Natural killer cell (primary cell): Measurements from ENCODE around the gene PARL. TPM values are rescaled to one million over a fixed set of nuclear protein-coding genes. Genes with fewer than 3 reads are reported as not detected.

Experiments
- ATAC-seq, 3 donors: fragments of 150-1000 bp in 2 of 3; fragments of 200-7000 bp in 1 of 3; cut with Tn5 transposase; 1 replicate in 1 of 3; 2 replicates in 2 of 3; pipeline ENCODE4 v1.10.0; 2021; ENCODE audit warnings: mild to moderate bottlenecking in 2 of 3, moderate library complexity in 2 of 3
- DNase-seq, 2 donors: peaks; one replicate each; pipeline versions ENCODE4 v3.0.0 to v3.0.0-alpha.2; 2013 to 2021; ENCODE audit warnings: mixed read lengths in 1 of 2
- H3K27ac ChIP-seq: one replicate; pipeline ENCODE4 v1.5.1; 2013; ENCODE audit warnings: mild to moderate bottlenecking, low read length
- H3K27me3 ChIP-seq: one replicate; pipeline ENCODE4 v1.6.1; 2013; ENCODE audit warnings: low read length; ENCODE audit not compliant: control insufficient read depth, insufficient read depth
- H3K36me3 ChIP-seq: one replicate; pipeline ENCODE4 v1.6.1; 2013; ENCODE audit warnings: low read length; ENCODE audit not compliant: control insufficient read depth, insufficient read depth
- H3K4me1 ChIP-seq: one replicate; pipeline ENCODE4 v1.6.1; 2013; ENCODE audit warnings: low read length; ENCODE audit not compliant: control insufficient read depth, insufficient read depth
- H3K4me3 ChIP-seq: one replicate; pipeline ENCODE4 v1.5.1; 2013; ENCODE audit warnings: low read length
- H3K9me3 ChIP-seq: one replicate; pipeline ENCODE4 v1.6.1; 2013; ENCODE audit warnings: low read length; ENCODE audit not compliant: control insufficient read depth, insufficient read depth
- H3K27ac Mint-ChIP-seq, 2 donors: one replicate each; pipeline ENCODE4 v1.8.0; 2022; ENCODE audit warnings: mild to moderate bottlenecking in 2 of 2, mixed read lengths in 2 of 2, moderate library complexity in 1 of 2
- H3K27me3 Mint-ChIP-seq, 2 donors: one replicate each; pipeline ENCODE4 v1.8.0; 2022; ENCODE audit warnings: low read depth in 2 of 2, mixed read lengths in 2 of 2
- H3K36me3 Mint-ChIP-seq: one replicate; pipeline ENCODE4 v1.8.0; 2022; ENCODE audit warnings: mixed read lengths
- H3K4me1 Mint-ChIP-seq, 2 donors: one replicate each; pipeline ENCODE4 v1.8.0; 2022; ENCODE audit warnings: mixed read lengths in 2 of 2
- H3K4me3 Mint-ChIP-seq: one replicate; pipeline ENCODE4 v1.8.0; 2022; ENCODE audit warnings: mild to moderate bottlenecking, moderate library complexity, mixed read lengths
- H3K9me3 Mint-ChIP-seq, 2 donors: one replicate each; pipeline ENCODE4 v1.8.0; 2022; ENCODE audit warnings: mixed read lengths in 2 of 2
- CTCF ChIP-seq: fragments of 200-600 bp; IDR thresholded peaks from one replicate; pipeline ENCODE4 v1.8.0; 2022; ENCODE audit warnings: antibody characterized with exemption
- WGBS: methylation state at CpG from one replicate; pipeline ENCODE4 v1.1.7; 2013; ENCODE audit warnings: missing lambda C conversion rate; ENCODE audit not compliant: insufficient coverage; 5-methylcytosine and 5-hydroxymethylcytosine counted together
- intact Hi-C: fragments of 100-400 bp; cut with micrococcal nuclease; formaldehyde crosslinking; loops from one replicate; pipeline ENCODE4 v1.14.2; 2022
- total RNA-seq, 4 donors: library from RNA; stranded (reverse); fragments of 120-200 nt in 1 of 4; gene quantifications; one replicate each; pipeline versions ENCODE4 v1.2.3 to v1.2.4, GENCODE V29; 2013 to 2022

The PARL gene
- total RNA-seq, 3 donors from 2014 or later (not counting 1 experiment from before 2014, with no cell fraction given), result 35.1 to 47.1 (median 37.7) TPM

- H3K27ac Mint-ChIP-seq, result no peak overlapping the region
Observed at GRCh38 chr3:183904833-183905780, 20.4 kb upstream of the PARL start.

GRCh38 chr3:183898028-183898431 lies 13.3 kb upstream of the PARL start:
- H3K9me3 Mint-ChIP-seq, result no peaks in the 10 kb centered on the region
- no peak overlapping the region for H3K4me3 Mint-ChIP-seq
- ATAC-seq (no peak), DNase-seq (no peak)
- no peaks in the 10 kb centered on the region for H3K36me3 Mint-ChIP-seq
- no peak overlapping the region for H3K4me3 ChIP-seq
- no peaks in the 10 kb centered on the region for H3K4me1 ChIP-seq
- H3K27me3 Mint-ChIP-seq, result peaks cover 9 to 21% of the 10 kb centered on the region in 2 donors
- no peak for TF ChIP-seq CTCF
- intact Hi-C loops, result loop anchor here (5.0 to 10.0 kb wide), 2 partner anchors 347 to 389 kb away; partner anchors contain the start of genes ALG3 and EEF1AKMT4
- peaks cover 2% of the 10 kb centered on the region for H3K27me3 ChIP-seq
- 77% methylated on average over 11 of the region's 11 CpGs for WGBS
- H3K9me3 ChIP-seq, result no peaks in the 10 kb centered on the region
- H3K27ac Mint-ChIP-seq, result no peak overlapping the region
- no peaks in the 10 kb centered on the region for H3K4me1 Mint-ChIP-seq
- no peaks in the 10 kb centered on the region for H3K36me3 ChIP-seq
- H3K27ac ChIP-seq, result no peak overlapping the region

More at GRCh38 chr3:183904833-183905780, 20.4 kb upstream of the PARL start:
- Mint-ChIP-seq H3K27me3 (peaks cover 0 to 12% of the 10 kb centered on the region in 2 donors), H3K9me3 (no peaks in the 10 kb centered on the region), H3K4me1 (no peaks in the 10 kb centered on the region), H3K4me3 (no peak overlapping the region), H3K36me3 (no peaks in the 10 kb centered on the region)
- Histone ChIP-seq H3K4me1 (no peaks in the 10 kb centered on the region), H3K4me3 (no peak overlapping the region), H3K9me3 (no peaks in the 10 kb centered on the region), H3K27me3 (peaks cover 2% of the 10 kb centered on the region), H3K27ac (no peak overlapping the region), H3K36me3 (no peaks in the 10 kb centered on the region)
- ATAC-seq (no peak), DNase-seq (no peak)
- TF ChIP-seq CTCF, result no peak
- WGBS, result 77% methylated on average over 14 of the region's 14 CpGs
- intact Hi-C loops, result no loop called here

- Mint-ChIP-seq H3K4me3 (no peak overlapping the region), H3K36me3 (no peaks in the 10 kb centered on the region), H3K27ac (no peak overlapping the region), H3K4me1 (no peaks in the 10 kb centered on the region), H3K9me3 (no peaks in the 10 kb centered on the region), H3K27me3 (peaks cover 13 to 25% of the 10 kb centered on the region in 2 donors)
- H3K4me3 ChIP-seq, result no peak overlapping the region
- intact Hi-C loops, result loop anchor here (5.0 to 10.0 kb wide), 2 partner anchors 347 to 390 kb away; partner anchors contain the start of genes ALG3 and EEF1AKMT4
- no peak for TF ChIP-seq CTCF
- ATAC-seq, result no peak
- H3K36me3 ChIP-seq, result no peaks in the 10 kb centered on the region
- no peak for DNase-seq
- H3K9me3 ChIP-seq, result no peaks in the 10 kb centered on the region
- 91% methylated on average over 4 of the region's 4 CpGs for WGBS
- H3K27ac ChIP-seq, result no peak overlapping the region
- H3K27me3 ChIP-seq, result peaks cover 2% of the 10 kb centered on the region
- H3K4me1 ChIP-seq, result no peaks in the 10 kb centered on the region
Observed at GRCh38 chr3:183897606-183898005, 12.9 kb upstream of the PARL start.
